Liver (tissue), 3 donors: ENCODE measurements around the gene CRADD.

Experiments
- EGR1 ChIP-seq, 2 donors: IDR thresholded peaks; 2 replicates each; pipeline ENCODE4 v1.6.1; 2016 to 2018; ENCODE audit warnings: antibody characterized with exemption in 2 of 2, low read depth in 2 of 2
- FOXA1 ChIP-seq: IDR thresholded peaks from 2 replicates; pipeline ENCODE4 v1.6.1; 2016; ENCODE audit warnings: antibody characterized with exemption
- FOXA2 ChIP-seq: IDR thresholded peaks from 2 replicates; pipeline ENCODE4 v1.6.1; 2016; ENCODE audit warnings: antibody characterized with exemption
- MAX ChIP-seq: IDR thresholded peaks from 2 replicates; pipeline ENCODE4 v1.6.1; 2016; ENCODE audit warnings: antibody characterized with exemption
- NR2F2 ChIP-seq: IDR thresholded peaks from 2 replicates; pipeline ENCODE4 v1.6.1; 2016; ENCODE audit warnings: antibody characterized with exemption
- RAD21 ChIP-seq, 2 donors: IDR thresholded peaks; 2 replicates each; pipeline ENCODE4 v1.6.1; 2016; ENCODE audit warnings: antibody characterized with exemption in 2 of 2, mild to moderate bottlenecking in 2 of 2
- RXRA ChIP-seq, 2 donors: IDR thresholded peaks; 2 replicates each; pipeline ENCODE4 v1.6.1; 2017 to 2018; ENCODE audit warnings: antibody characterized with exemption in 2 of 2, mild to moderate bottlenecking in 1 of 2
- SP1 ChIP-seq: IDR thresholded peaks from 2 replicates; pipeline ENCODE4 v1.6.1; 2018; ENCODE audit warnings: antibody characterized with exemption, mild to moderate bottlenecking
- TAF1 ChIP-seq: conservative IDR thresholded peaks from 2 replicates; pipeline ENCODE4 v1.6.1; 2016; ENCODE audit warnings: antibody characterized with exemption, mild to moderate bottlenecking
- YY1 ChIP-seq: IDR thresholded peaks from 2 replicates; pipeline ENCODE4 v1.6.1; 2016; ENCODE audit warnings: antibody characterized with exemption, mild to moderate bottlenecking
- ZBTB33 ChIP-seq: IDR thresholded peaks from 2 replicates; pipeline ENCODE4 v1.6.1; 2016; ENCODE audit warnings: antibody characterized with exemption
- TF ChIP-seq, protein P1 (sequence below): fragments of 150-350 bp; IDR thresholded peaks from 2 replicates; pipeline ENCODE4 v1.5.1; 2017; ENCODE audit warnings: improper control_type of control experiment, low read depth, low read length; ENCODE audit not compliant: missing input control
- TF ChIP-seq, protein P2 (sequence below): IDR thresholded peaks from 2 replicates; pipeline ENCODE4 v1.6.1; 2016; ENCODE audit warnings: antibody characterized with exemption
- TF ChIP-seq, protein P3 (sequence below): IDR thresholded peaks from 2 replicates; pipeline ENCODE4 v1.6.1; 2016; ENCODE audit warnings: antibody characterized with exemption, mild to moderate bottlenecking
- donor health status: healthy.
- donor health status: healthy.

GRCh38 chr12:93895089-93895445, 217.9 kb downstream of the CRADD start:
- TF ChIP-seq, protein P1, sequence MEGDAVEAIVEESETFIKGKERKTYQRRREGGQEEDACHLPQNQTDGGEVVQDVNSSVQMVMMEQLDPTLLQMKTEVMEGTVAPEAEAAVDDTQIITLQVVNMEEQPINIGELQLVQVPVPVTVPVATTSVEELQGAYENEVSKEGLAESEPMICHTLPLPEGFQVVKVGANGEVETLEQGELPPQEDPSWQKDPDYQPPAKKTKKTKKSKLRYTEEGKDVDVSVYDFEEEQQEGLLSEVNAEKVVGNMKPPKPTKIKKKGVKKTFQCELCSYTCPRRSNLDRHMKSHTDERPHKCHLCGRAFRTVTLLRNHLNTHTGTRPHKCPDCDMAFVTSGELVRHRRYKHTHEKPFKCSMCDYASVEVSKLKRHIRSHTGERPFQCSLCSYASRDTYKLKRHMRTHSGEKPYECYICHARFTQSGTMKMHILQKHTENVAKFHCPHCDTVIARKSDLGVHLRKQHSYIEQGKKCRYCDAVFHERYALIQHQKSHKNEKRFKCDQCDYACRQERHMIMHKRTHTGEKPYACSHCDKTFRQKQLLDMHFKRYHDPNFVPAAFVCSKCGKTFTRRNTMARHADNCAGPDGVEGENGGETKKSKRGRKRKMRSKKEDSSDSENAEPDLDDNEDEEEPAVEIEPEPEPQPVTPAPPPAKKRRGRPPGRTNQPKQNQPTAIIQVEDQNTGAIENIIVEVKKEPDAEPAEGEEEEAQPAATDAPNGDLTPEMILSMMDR = no peak
- TF ChIP-seq FOXA1 (no peak), TAF1 (no peak), RAD21 (IDR thresholded peaks at IDR 0.05) (no peak), EGR1 (IDR thresholded peaks at IDR 0.05; ENCODE audit: low read depth in 2 of 2) (no peak), MAX (no peak), RXRA (IDR thresholded peaks at IDR 0.05) (no peak), NR2F2 (no peak), ZBTB33 (no peak), SP1 (no peak), YY1 (no peak), FOXA2 (no peak)
- TF ChIP-seq, protein P2, sequence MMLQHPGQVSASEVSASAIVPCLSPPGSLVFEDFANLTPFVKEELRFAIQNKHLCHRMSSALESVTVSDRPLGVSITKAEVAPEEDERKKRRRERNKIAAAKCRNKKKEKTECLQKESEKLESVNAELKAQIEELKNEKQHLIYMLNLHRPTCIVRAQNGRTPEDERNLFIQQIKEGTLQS = no peak
- TF ChIP-seq, protein P3, sequence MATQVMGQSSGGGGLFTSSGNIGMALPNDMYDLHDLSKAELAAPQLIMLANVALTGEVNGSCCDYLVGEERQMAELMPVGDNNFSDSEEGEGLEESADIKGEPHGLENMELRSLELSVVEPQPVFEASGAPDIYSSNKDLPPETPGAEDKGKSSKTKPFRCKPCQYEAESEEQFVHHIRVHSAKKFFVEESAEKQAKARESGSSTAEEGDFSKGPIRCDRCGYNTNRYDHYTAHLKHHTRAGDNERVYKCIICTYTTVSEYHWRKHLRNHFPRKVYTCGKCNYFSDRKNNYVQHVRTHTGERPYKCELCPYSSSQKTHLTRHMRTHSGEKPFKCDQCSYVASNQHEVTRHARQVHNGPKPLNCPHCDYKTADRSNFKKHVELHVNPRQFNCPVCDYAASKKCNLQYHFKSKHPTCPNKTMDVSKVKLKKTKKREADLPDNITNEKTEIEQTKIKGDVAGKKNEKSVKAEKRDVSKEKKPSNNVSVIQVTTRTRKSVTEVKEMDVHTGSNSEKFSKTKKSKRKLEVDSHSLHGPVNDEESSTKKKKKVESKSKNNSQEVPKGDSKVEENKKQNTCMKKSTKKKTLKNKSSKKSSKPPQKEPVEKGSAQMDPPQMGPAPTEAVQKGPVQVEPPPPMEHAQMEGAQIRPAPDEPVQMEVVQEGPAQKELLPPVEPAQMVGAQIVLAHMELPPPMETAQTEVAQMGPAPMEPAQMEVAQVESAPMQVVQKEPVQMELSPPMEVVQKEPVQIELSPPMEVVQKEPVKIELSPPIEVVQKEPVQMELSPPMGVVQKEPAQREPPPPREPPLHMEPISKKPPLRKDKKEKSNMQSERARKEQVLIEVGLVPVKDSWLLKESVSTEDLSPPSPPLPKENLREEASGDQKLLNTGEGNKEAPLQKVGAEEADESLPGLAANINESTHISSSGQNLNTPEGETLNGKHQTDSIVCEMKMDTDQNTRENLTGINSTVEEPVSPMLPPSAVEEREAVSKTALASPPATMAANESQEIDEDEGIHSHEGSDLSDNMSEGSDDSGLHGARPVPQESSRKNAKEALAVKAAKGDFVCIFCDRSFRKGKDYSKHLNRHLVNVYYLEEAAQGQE = no peak
